Panc1 (cell line): ENCODE data around the gene ADM2. TPM values are rescaled to one million over a fixed set of nuclear protein-coding genes. Genes with fewer than 3 reads are reported as not detected.
A peak's percentile ranks its signal among the peaks of the same experiment; 100 is the strongest.

Experiments
- ATAC-seq: fragments of 200-7000 bp; cut with Tn5 transposase; 2 replicates; pipeline ENCODE4 v1.9.1; 2020; ENCODE audit warnings: mild to moderate bottlenecking, moderate library complexity
- BruUV-seq: library from RNA; stranded (reverse); fragments of 400-500 nt; replicated peaks from 2 replicates; lab custom pipeline; 2021; lab: Mats Ljungman, UMichigan
- CTCF ChIA-PET: fragments of 300-600 bp; sonication (Branson Sonifier 250); formaldehyde crosslinking; loops from one replicate; lab custom pipeline; 2022; ENCODE audit warnings: antibody characterized with exemption; lab: Charles Lee
- POLR2A ChIA-PET: fragments of 300-600 bp; sonication (Branson Sonifier 250); formaldehyde crosslinking; loops from one replicate; lab custom pipeline; 2022; ENCODE audit warnings: antibody characterized with exemption; lab: Charles Lee
- DNase-seq: peaks from one replicate; pipeline ENCODE4 v3.0.0-alpha.2; 2010; ENCODE audit warnings: low read depth, low spot score
- H3K27ac ChIP-seq: 2 replicates; pipeline ENCODE4 v1.5.1; 2011; ENCODE audit warnings: mild to moderate bottlenecking, low read length, inconsistent platforms
- H3K27me3 ChIP-seq: fragments of 200-500 bp; sonication (Bioruptor generic); 2 replicates; pipeline ENCODE4 v1.6.0; 2014; ENCODE audit warnings: low read length, inconsistent platforms; ENCODE audit not compliant: control insufficient read depth, insufficient read depth
- H3K36me3 ChIP-seq: fragments of 200-500 bp; sonication (Bioruptor generic); 2 replicates; pipeline ENCODE4 v1.5.1; 2014; ENCODE audit warnings: inconsistent platforms, mild to moderate bottlenecking, low read length, moderate library complexity; ENCODE audit not compliant: control insufficient read depth, insufficient read depth
- H3K4me1 ChIP-seq: 2 replicates; pipeline ENCODE4 v1.5.1; 2011; ENCODE audit warnings: inconsistent platforms, mild to moderate bottlenecking, low read length, moderate library complexity; ENCODE audit not compliant: control insufficient read depth, insufficient read depth
- H3K4me3 ChIP-seq, 2 experiments: 2 replicates each; pipeline ENCODE4 v1.5.1; 2011 to 2012; ENCODE audit warnings: low read depth in 2 of 2, low read length in 2 of 2, mild to moderate bottlenecking in 2 of 2, inconsistent platforms in 1 of 2, moderate library complexity in 1 of 2
- H3K9me3 ChIP-seq: fragments of 200-500 bp; sonication (Bioruptor generic); 2 replicates; pipeline ENCODE4 v1.5.1; 2014; ENCODE audit warnings: low read depth, mild to moderate bottlenecking, inconsistent platforms, low read length, moderate library complexity; ENCODE audit not compliant: control insufficient read depth, insufficient read depth
- POLR2AphosphoS5 ChIP-seq: IDR thresholded peaks from 2 replicates; pipeline ENCODE4 v1.6.1; 2012; ENCODE audit warnings: mild to moderate bottlenecking, low read depth, low read length, moderate library complexity
- REST ChIP-seq, 2 experiments: IDR thresholded peaks; 2 replicates each; pipeline ENCODE4 v1.6.1; 2011 to 2012; ENCODE audit warnings: low read depth in 2 of 2, control low read depth in 1 of 2, low read length in 1 of 2, mild to moderate bottlenecking in 1 of 2, moderate library complexity in 1 of 2; ENCODE audit not compliant: insufficient read depth in 1 of 2
- SIN3A ChIP-seq: IDR thresholded peaks from 2 replicates; pipeline ENCODE4 v1.6.1; 2012; ENCODE audit warnings: low read depth, mild to moderate bottlenecking, low read length, moderate library complexity, borderline replicate concordance; ENCODE audit not compliant: insufficient read depth
- TCF7L2 ChIP-seq: IDR thresholded peaks from 2 replicates; pipeline ENCODE4 v1.6.1; 2011; ENCODE audit warnings: mild to moderate bottlenecking, low read depth, low read length, inconsistent platforms
- in situ Hi-C: cut with HindIII; loops from 2 replicates; pipeline ENCODE4 v1.10.0; 2016; ENCODE audit warnings: low sequenced_read_pairs, low pct_unique_long_range_greater_than_20kb
- intact Hi-C: fragments of 100-400 bp; cut with micrococcal nuclease; formaldehyde crosslinking; loops from one replicate; pipeline ENCODE4 v1.10.0; 2022; ENCODE audit not compliant: unreplicated experiment
- total RNA-seq: library from RNA; stranded (reverse); gene quantifications from one replicate; pipeline ENCODE4 v1.2.1, GENCODE V29; 2021; ENCODE audit not compliant: unreplicated experiment
- TF ChIP-seq, protein P1 (sequence below): fragments of 450-650 bp; IDR thresholded peaks from 2 replicates; pipeline ENCODE4 v1.5.1; 2017; ENCODE audit warnings: mild to moderate bottlenecking

Gene ADM2
- total RNA-seq, 1 experiment from 2014 or later: 3.9 TPM

- Histone ChIP-seq H3K36me3 (peaks cover 5% of the 10 kb centered on the region; the same call in 1 of the 2 replicates), H3K4me3 (no peak overlapping the region), H3K9me3 (no peaks in the 10 kb centered on the region), H3K27me3 (no peaks in the 10 kb centered on the region), H3K4me1 (no peaks in the 10 kb centered on the region), H3K27ac (no peak overlapping the region)
- ATAC-seq (no peak), DNase-seq (no peak)
- BruUV-seq: no TSS peak
- in situ Hi-C loops: no loop called here
- CTCF ChIA-PET: no interaction called here
- POLR2A ChIA-PET: no interaction called here
- TF ChIP-seq POLR2AphosphoS5: no peak
- TF ChIP-seq TCF7L2: no peak
- TF ChIP-seq SIN3A: no peak
- no peak for TF ChIP-seq REST (IDR thresholded peaks at IDR 0.05; ENCODE audit: insufficient read depth in 1 of 2, low read depth in 2 of 2, low read length in 1 of 2)
- TF ChIP-seq, protein P1, sequence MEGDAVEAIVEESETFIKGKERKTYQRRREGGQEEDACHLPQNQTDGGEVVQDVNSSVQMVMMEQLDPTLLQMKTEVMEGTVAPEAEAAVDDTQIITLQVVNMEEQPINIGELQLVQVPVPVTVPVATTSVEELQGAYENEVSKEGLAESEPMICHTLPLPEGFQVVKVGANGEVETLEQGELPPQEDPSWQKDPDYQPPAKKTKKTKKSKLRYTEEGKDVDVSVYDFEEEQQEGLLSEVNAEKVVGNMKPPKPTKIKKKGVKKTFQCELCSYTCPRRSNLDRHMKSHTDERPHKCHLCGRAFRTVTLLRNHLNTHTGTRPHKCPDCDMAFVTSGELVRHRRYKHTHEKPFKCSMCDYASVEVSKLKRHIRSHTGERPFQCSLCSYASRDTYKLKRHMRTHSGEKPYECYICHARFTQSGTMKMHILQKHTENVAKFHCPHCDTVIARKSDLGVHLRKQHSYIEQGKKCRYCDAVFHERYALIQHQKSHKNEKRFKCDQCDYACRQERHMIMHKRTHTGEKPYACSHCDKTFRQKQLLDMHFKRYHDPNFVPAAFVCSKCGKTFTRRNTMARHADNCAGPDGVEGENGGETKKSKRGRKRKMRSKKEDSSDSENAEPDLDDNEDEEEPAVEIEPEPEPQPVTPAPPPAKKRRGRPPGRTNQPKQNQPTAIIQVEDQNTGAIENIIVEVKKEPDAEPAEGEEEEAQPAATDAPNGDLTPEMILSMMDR: no peak
- intact Hi-C loops: no loop called here
These were observed 19.8 kb upstream of the ADM2 start for GRCh38 chr22:50461536-50461935.

- Histone ChIP-seq H3K4me1 (no peaks in the 10 kb centered on the region), H3K9me3 (no peaks in the 10 kb centered on the region), H3K36me3 (peaks cover 5% of the 10 kb centered on the region; the same call in 1 of the 2 replicates), H3K4me3 (no peak overlapping the region), H3K27ac (no peak overlapping the region), H3K27me3 (no peaks in the 10 kb centered on the region)
- intact Hi-C loops: no loop called here
- 0 out of 2 replicates have a peak, but pooled peaks have one; percentile 29 for ATAC-seq
- ChIA-PET CTCF (no interaction called here), POLR2A (no interaction called here)
- TF ChIP-seq SIN3A: no peak
- no peak for TF ChIP-seq TCF7L2
- TF ChIP-seq POLR2AphosphoS5: no peak
- no peak for TF ChIP-seq REST (IDR thresholded peaks at IDR 0.05; ENCODE audit: insufficient read depth in 1 of 2, low read depth in 2 of 2, low read length in 1 of 2)
- TF ChIP-seq, protein P1: no peak
- BruUV-seq: no TSS peak
- in situ Hi-C loops: no loop called here
- no peak for DNase-seq
These were observed 19.3 kb upstream of the ADM2 start for GRCh38 chr22:50461979-50462540.
